Esophagus squamous epithelium (tissue), 5 donors: ENCODE measurements around the gene SAA2. TPM values are rescaled to one million over a fixed set of nuclear protein-coding genes. Genes with fewer than 3 reads are reported as not detected.
A peak's percentile ranks its signal among the peaks of the same experiment; 100 is the strongest.
"Not testable (repeated sequence)": the region's sequence is repeated elsewhere in the genome, so short reads cannot be mapped to it uniquely, and the experiment has no call there.

Experiments used
- DNase-seq: peaks from one replicate; lab custom pipeline; 2025; lab: John Stamatoyannopoulos, UW
- H3K27ac ChIP-seq, 4 donors: fragments of 200-600 bp; sonication (generic); one replicate each; pipeline ENCODE4 v1.5.1; 2016 to 2019; ENCODE audit warnings: mild to moderate bottlenecking in 1 of 4
- H3K27me3 ChIP-seq, 4 donors: fragments of 200-600 bp; sonication (generic); 1 replicate in 3 of 4; 2 replicates in 1 of 4; pipeline versions ENCODE4 v1.5.1 to v1.6.0; 2017 to 2021; ENCODE audit warnings: antibody characterized with exemption in 1 of 4
- H3K36me3 ChIP-seq, 3 donors: fragments of 200-600 bp; sonication (generic); one replicate each; pipeline ENCODE4 v1.5.1; 2016 to 2019
- H3K4me1 ChIP-seq, 3 donors: fragments of 200-600 bp; sonication (generic); one replicate each; pipeline ENCODE4 v1.5.1; 2017 to 2019
- H3K4me3 ChIP-seq, 4 donors: fragments of 200-600 bp; sonication (generic); 1 replicate in 3 of 4; 2 replicates in 1 of 4; pipeline ENCODE4 v1.5.1; 2016 to 2019; ENCODE audit warnings: mild to moderate bottlenecking in 2 of 4, moderate library complexity in 1 of 4
- H3K9me3 ChIP-seq, 3 donors: fragments of 200-600 bp; sonication (generic); one replicate each; pipeline ENCODE4 v1.5.1; 2016 to 2019
- CTCF ChIP-seq, 6 experiments: fragments of 450-650 bp in 4 of 6; fragments of 200-600 bp in 2 of 6; sonication (generic) in 2 of 6; IDR thresholded peaks; one replicate each; pipeline ENCODE4 v1.5.1; 2016 to 2019; ENCODE audit warnings: antibody characterized with exemption in 6 of 6, mild to moderate bottlenecking in 4 of 6, moderate library complexity in 4 of 6
- POLR2A ChIP-seq, 4 donors: fragments of 450-650 bp; IDR thresholded peaks; one replicate each; pipeline ENCODE4 v1.6.1; 2017; ENCODE audit warnings: antibody characterized with exemption in 4 of 4, mild to moderate bottlenecking in 4 of 4, moderate library complexity in 3 of 4
- WGBS, 2 donors: methylation state at CpG; one replicate each; pipeline ENCODE4 v1.1.5; 2018; 5-methylcytosine and 5-hydroxymethylcytosine counted together
- intact Hi-C: fragments of 100-400 bp; cut with DNase I; formaldehyde crosslinking; loops from one replicate; pipeline ENCODE4 v1.15.0; 2022
- total RNA-seq, 4 donors: library from RNA; depleted of rRNA; stranded (reverse); fragments of >200 nt; gene quantifications; one replicate each; pipeline ENCODE4 v1.1.0, GENCODE V29; 2016
- donor health status: DM: yes; HTN: yes; CAD: no.

SAA2 gene
- total RNA-seq, 4 donors from 2014 or later = 5.4 to 79.8 (median 12.9) TPM; not detected in 1

GRCh38 chr11:18259259-18259658, 10.8 kb upstream of the SAA2 start:
- no peaks in the 10 kb centered on the region for H3K36me3 ChIP-seq
- H3K4me3 ChIP-seq = no peak overlapping the region
- no peaks in the 10 kb centered on the region for H3K4me1 ChIP-seq
- no peak for DNase-seq
- H3K27me3 ChIP-seq = peaks cover 0 to under 1% (median 0%) of the 10 kb centered on the region in 4 donors
- intact Hi-C loops = no loop called here
- H3K27ac ChIP-seq = no peak overlapping the region
- no peak for TF ChIP-seq POLR2A (IDR thresholded peaks at IDR 0.05)
- TF ChIP-seq CTCF (IDR thresholded peaks at IDR 0.05) = no peak
- no peaks in the 10 kb centered on the region for H3K9me3 ChIP-seq

GRCh38 chr11:18254781-18255361, 6.4 kb upstream of the SAA2 start:
- intact Hi-C loops = no loop called here
- TF ChIP-seq POLR2A (IDR thresholded peaks at IDR 0.05) = no peak
- TF ChIP-seq CTCF (IDR thresholded peaks at IDR 0.05) = no peak
- no peaks in the 10 kb centered on the region for H3K36me3 ChIP-seq
- peaks cover 0 to 5% (median 0%) of the 10 kb centered on the region in 4 donors for H3K27me3 ChIP-seq
- H3K27ac ChIP-seq = no peak overlapping the region
- no peak for DNase-seq
- H3K4me1 ChIP-seq = no peaks in the 10 kb centered on the region
- no peaks in the 10 kb centered on the region for H3K9me3 ChIP-seq
- 51 to 73% methylated on average over 2 of the region's 2 CpGs for WGBS, 2 donors
- no peak overlapping the region for H3K4me3 ChIP-seq

GRCh38 chr11:18253778-18254338, 5.4 kb upstream of the SAA2 start:
- Histone ChIP-seq H3K27ac (no peak overlapping the region), H3K9me3 (no peaks in the 10 kb centered on the region), H3K36me3 (no peaks in the 10 kb centered on the region), H3K4me1 (no peaks in the 10 kb centered on the region), H3K27me3 (peaks cover 0 to 5% (median 0%) of the 10 kb centered on the region in 4 donors), H3K4me3 (no peak overlapping the region)
- TF ChIP-seq POLR2A (IDR thresholded peaks at IDR 0.05) = no peak
- no peak for TF ChIP-seq CTCF (IDR thresholded peaks at IDR 0.05)
- DNase-seq = no peak
- intact Hi-C loops = no loop called here
- 81 to 93% methylated on average over 5 to 9 of the region's 11 CpGs for WGBS, 2 donors

GRCh38 chr11:18253233-18253632, 4.8 kb upstream of the SAA2 start:
- intact Hi-C loops = no loop called here
- Histone ChIP-seq H3K9me3 (no peaks in the 10 kb centered on the region), H3K27ac (no peak overlapping the region), H3K36me3 (no peaks in the 10 kb centered on the region), H3K4me3 (no peak overlapping the region), H3K4me1 (no peaks in the 10 kb centered on the region), H3K27me3 (peaks cover 0 to 5% (median 0%) of the 10 kb centered on the region in 4 donors)
- no peak for DNase-seq
- WGBS, 2 donors = 40 to 57% methylated on average over 3 of the region's 3 CpGs
- peak in 2 of 6 experiments; percentile 7 to 57 for TF ChIP-seq CTCF (IDR thresholded peaks at IDR 0.05)
- TF ChIP-seq POLR2A (IDR thresholded peaks at IDR 0.05) = no peak

GRCh38 chr11:18247191-18247581, 1.3 kb downstream of the SAA2 start:
- peak overlapping the region in 1 of 4 donors; percentile 9 for H3K27ac ChIP-seq
- WGBS, 2 donors = 71% methylated on average over 2 of the region's 6 CpGs; no CpG with 5 or more reads in 1 of the 2 donors

GRCh38 chr11:18246379-18247190, 1.9 kb downstream of the SAA2 start:
- WGBS, 2 donors = 60 to 67% methylated on average over 7 to 8 of the region's 11 CpGs
- intact Hi-C loops, H3K27me3 ChIP-seq, DNase-seq, H3K36me3 ChIP-seq, H3K9me3 ChIP-seq, H3K4me1 ChIP-seq: not testable (repeated sequence)
- Histone ChIP-seq H3K27ac (peak overlapping the region in 2 of 4 donors; percentile 29 to 44), H3K4me3 (peak overlapping the region in 1 of 4 donors; percentile 44)

More at GRCh38 chr11:18247191-18247581, 1.3 kb downstream of the SAA2 start:
- H3K4me1 ChIP-seq, H3K27me3 ChIP-seq, intact Hi-C loops, H3K9me3 ChIP-seq, H3K36me3 ChIP-seq, H3K4me3 ChIP-seq, DNase-seq: not testable (repeated sequence)
